GM18505 (cell line): ENCODE results near the gene INSR.
"Not testable (repeated sequence)": the region's sequence is repeated elsewhere in the genome, so short reads cannot be mapped to it uniquely, and the experiment has no call there.

Experiments
- ATAC-seq: cut with Tn5 transposase; IDR thresholded peaks from one replicate; pipeline ENCODE4 v1.9.1; 2021; ENCODE audit not compliant: unreplicated experiment
- POLR2A ChIP-seq: IDR thresholded peaks from 4 replicates; pipeline ENCODE4 v1.6.1; 2011; ENCODE audit warnings: borderline replicate concordance; ENCODE audit not compliant: insufficient read depth, insufficient read length; ENCODE audit errors: extremely low read depth

INSR gene

DNA sequence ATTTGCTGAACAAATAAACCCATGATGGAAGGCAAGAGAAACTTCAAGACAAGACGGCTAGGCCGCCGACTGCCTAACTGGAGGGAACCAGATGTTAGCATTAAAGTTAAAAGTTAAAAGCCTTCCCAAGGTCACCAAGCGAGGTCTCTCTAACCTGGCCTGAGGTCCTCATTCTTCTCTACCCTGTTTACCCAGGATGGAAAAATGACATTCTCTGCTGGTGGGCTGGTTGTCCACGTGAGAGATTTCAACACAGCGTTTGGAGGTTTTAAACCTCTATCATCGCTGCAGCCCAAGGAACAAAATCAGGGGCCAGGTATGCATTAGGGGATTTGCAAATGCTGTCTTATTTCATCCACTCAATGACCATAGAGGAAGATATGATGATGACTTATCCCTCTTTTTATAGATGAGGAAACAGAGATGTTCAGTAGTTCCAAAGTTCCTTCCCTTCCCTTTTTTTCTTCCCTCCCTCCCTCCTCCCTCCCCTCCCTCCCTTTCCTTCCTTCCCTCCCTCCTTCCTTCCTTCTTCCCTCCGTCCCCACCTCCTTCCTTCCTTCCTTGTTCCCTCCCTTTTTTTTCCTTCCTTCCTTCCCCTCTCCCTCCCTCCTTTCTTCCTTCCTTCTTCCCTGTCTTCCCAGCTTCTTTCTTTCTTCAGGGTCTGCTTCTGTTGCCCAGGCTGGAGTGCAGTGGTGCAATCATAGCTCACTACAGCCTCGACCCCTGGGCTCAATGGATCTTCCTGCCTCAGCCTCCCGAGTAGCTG, 79.7 kb downstream of the INSR start:
- TF ChIP-seq POLR2A = no peak
- ATAC-seq = no peak

DNA sequence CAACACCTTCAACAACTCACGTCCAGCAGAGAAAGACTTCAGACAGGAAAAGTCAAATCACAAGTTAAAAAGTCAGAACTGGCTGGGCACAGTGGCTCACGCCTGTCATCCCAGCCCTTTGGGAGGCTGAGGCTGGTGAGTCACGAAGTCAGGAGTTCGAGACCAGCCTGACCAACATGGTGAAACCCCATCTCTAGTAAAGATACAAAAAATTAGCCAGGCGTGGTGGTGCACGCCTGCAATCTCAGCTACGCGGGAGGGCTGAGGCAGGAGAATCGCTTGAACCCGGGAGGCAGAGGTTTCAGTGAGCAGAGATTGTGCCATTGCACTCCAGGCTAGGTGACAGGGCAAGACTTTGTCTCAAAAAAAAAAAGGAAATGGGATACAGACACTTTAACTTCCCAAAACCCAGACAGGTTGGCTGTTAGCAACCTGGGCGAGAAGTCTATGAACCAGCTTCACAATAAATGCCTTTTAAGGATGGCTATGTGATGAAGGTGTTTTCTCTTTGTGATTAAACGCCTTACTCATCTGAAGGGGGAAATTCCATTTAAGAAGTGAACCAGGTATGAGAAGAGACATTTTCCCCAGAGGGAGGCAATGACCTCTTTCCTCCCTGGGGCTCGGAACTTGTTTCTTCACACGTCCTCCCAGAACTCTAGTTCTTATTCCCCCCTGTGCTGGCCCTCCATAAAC, 80.4 kb downstream of the INSR start:
- no peak for TF ChIP-seq POLR2A
- ATAC-seq = no peak

DNA sequence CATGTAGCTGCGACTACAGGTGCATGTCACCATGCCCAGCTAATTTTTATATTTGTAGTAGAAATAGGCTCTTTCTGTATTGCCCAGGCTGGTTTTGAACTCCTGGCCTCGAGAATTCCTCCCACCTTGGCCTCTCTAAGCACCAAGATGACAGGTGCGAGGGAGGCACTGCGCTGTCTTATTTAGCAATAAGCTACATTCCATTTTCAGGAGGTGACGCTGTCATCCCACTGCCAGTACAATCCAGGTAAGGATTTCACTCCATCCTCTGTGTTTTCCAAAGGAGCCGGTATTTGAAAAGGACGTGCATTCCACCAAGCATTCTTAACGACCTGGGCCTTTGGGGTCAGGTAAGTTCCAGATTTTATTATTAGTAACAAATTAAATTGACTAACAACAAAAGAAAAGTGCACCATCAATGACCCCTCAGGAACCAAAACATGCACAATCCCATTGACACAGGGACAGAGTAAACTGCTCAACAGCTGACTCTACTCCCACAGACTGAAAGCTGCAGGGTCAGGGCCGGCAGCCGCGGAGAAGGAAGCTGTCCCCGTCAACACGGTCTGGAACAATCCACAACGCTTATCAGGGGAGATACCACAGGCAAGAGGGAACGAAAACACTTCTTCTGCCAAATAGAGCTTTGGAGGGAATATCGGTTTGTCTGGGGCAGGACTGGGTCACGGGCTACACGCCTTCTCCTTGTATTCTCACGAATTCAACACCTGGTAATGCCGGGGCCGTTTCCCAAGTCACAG, 82.8 kb downstream of the INSR start:
- no peak for ATAC-seq
- no peak for TF ChIP-seq POLR2A

DNA sequence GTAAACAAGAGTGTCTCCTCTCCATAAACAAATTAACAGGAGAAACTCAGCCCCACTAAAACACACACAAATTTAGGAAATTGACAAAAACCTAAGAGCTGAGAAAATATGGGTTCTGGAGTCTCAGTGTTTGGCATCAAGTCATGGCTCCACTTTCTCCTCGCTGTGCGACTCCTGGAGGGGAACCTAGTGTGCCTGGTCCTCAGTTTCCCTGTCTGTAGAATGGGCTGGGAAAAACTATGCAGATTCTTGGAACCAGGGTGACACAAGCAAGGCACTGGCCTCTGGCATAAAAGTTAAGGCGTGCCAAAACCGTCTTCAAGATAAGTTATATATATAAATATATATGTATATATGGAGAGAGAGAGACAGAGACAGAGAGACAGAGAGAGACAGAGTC, 83.9 kb downstream of the INSR start:
- no peak for TF ChIP-seq POLR2A
- no peak for ATAC-seq

DNA sequence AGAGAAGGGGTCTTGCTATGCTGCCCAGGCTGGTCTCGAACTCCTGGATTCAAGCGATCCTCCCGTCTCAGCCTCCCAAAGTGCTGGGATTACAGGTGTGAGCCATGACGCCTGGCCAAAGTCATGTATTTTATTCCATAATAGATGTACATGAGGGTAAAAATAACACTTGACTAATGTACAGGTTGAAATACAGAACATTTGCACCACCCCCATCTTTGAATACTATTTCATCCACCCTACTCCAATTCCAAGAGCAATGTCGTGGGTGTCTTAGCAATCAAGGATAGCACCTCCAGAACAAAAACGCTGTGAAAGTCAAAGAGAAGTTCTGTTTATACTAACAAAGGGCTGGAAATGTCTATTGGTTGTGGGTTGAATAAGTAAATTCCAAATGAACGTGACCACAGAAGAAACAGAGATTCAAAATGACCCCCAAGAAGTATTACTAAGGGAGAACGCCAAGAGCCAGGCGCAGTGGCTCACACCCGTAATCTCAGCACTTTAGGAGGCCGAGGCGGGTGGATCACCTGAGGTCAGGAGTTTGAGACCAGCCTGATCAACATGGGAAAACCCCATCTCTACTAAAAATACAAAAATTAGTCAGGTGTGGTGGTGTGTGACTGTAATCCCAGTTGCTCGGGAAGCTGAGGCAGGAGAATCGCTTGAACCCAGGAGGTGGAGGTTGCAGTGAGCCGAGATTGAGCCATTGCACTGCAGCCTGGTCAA, 84.5 kb downstream of the INSR start:
- not testable (repeated sequence) for ATAC-seq

DNA sequence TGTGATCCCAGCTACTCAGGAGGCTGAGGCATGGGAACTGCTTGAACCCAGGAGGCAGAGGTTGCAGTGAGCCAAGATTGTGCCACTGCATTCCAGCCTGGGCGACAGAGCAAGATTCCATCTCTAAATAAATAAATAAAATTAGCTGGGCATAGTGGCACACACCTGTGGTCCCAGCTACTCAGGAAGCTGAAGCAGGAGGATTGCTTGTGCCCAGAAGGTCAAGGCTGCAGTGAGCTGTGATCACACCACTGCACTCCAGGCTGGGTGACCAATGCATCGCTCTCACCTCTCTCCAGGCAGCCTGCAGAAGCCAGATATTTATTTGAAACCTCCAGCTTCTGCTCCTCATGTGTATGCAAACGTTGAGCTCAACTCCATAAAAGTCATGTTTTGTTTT, 85.2 kb downstream of the INSR start:
- not testable (repeated sequence) for ATAC-seq

DNA sequence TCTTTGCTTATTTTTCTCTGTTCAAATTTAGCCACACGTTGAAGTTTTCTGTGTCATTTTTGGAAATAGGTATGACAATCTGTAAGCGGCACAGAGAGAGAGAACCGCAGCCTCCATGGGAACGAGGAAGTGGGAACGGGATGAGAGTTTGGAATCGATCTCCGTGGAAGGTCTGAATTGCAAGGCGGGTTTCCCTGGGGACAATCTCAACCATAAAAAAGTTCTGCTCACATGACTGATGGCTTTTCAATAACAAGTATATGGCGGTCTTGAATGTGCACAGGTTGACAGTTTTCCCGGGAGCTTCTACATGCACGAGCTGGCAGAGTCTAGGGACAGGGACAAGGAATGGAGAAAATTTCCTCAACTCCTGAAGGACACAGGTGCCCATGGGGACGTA, 90.9 kb downstream of the INSR start:
- no peak for ATAC-seq
- TF ChIP-seq POLR2A = no peak

DNA sequence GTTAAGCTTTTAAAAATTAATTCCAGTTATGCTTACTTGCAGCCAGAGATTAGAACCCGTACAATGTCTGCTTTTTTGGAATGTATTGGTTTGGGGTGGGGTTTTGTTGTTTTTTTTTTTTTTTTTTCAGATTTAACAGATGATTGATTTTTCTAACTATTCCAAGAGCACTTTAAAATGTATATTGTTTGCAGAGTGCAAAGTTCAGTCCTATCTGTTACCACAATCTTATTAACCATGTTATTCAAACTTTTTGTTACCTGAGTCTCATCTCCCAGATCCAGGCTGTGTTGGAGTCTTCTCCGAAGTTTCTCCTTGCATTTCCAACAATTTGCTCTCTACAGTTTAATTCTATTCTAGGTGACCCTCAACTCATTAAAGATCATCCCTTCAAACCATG, 91.3 kb downstream of the INSR start:
- TF ChIP-seq POLR2A = no peak
- no peak for ATAC-seq

DNA sequence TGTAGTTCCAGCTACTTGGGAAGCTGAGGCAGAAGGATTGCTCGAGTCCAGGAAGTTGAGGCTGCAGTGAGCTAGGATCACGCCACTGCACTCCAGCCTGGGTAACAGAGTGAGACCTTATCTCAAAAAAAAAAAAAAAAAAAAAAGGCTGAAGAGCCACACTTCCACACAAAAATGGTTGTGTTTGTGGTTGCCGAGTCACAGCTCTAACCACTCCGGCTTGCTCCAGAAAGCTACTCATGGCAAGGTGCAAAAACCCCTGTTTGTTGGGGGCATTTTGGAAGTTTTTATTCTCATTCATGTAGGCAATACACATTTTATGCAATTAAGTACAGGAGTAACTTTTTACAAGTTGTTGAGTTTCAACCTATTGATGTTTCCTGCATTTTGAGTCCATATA, 93.5 kb downstream of the INSR start:
- TF ChIP-seq POLR2A = no peak
- ATAC-seq = no peak

DNA sequence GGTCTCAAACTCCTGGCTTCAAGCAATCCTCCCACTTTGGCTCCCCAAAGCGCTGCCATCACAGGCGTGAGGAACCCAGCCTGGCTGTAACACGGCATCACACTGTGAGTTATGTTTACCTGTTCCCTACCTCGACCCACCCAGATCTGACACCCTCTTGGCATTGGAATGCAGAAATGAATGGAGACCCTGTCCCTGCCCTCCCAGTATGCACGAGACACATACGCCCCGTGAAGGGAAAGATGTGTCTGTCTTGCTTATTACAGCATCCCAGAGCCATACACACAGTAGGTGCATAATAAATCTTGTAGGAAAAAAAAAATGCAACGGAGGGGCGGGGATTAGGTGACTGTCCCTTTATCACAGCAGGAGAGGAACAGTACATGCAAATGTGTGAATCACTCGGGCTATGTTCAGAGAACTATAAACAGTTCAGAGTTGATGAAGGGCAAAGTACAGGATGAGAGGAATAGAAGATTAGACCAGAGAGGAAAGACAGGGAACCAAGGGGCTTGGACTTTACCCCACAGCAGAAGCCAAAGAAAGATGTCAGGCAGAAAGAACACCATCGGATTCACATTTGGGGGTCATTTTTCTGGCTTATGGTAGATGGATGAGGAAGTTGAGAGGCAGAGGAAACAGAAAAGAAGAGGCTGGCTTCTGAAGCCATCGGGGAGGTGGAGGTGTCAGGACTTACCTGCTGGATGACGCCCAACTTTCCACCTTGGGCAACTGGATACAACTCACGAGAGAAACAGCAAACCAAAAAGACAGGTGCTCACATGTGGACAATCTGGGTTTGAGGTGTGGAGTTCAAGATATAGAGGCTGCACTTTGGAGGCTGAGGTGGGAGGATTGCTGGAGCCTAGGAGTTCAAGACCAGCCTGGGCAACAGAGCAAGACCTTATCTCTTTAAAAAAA, 94.3 kb downstream of the INSR start:
- ATAC-seq = no peak
- no peak for TF ChIP-seq POLR2A

DNA sequence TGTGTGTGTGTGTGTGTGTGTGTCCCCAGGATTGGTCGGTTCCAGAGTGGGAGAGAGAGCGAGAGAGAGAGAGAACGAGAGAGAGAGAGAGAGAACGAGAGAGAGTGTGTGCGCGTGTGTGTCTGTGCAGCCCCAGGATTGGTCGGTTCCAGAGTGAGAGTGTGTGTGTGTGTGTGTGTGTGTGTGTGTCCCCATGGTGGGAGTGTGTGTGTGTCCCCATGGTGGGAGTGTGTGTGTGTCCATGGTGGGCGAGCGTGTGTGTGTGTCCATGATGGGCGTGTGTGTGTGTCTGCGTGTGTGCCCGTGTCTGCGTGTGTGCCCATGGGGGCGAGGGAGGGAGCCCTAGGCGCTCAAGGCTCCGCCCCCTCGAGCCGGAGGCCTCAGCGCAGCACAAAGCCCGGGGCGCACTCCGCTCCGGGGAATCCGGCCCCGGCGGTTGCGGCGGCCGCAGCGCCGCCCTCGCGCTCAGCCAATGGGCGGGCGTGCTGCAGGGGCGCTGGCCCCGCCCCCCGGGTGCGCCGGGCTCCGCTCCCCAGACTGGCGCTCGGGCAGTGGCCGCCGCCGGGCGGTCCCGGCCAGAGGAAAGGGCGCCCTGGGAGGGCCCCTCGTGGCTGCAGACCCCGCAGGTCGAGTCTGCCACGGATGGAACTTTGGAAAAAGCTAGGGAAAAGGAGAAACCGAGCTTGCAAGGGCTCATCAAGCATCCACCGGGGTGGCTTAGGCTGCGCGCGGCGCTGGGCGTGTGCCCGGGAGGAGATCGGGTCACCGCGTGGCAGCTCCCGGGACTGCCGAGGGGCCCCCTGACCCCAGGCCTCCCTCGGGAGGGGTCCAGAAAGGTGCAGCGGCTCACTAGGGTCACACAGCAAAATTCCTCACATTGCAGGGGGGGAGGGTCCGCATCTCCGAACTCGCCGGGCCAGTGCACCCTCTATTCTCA, 96.2 kb downstream of the INSR start:
- TF ChIP-seq POLR2A = peak; percentile 79
- ATAC-seq = peak; percentile 85
